Activated naive CD4-positive, alpha-beta T cell treated with anti-CD3 and anti-CD28 coated beads, Interleukin-2, amount 10 ng/mL, durations not matched to agents 5 hours and 36 hours (primary cell): ENCODE data around the gene OR6T1. TPM values are rescaled to one million over a fixed set of nuclear protein-coding genes. Genes with fewer than 3 reads are reported as not detected.

Source experiments
- total RNA-seq, 2 experiments: library from RNA; stranded (reverse); gene quantifications; one replicate each; pipeline ENCODE4 v1.2.3, GENCODE V29; 2021

The OR6T1 gene
- not detected for total RNA-seq

DNA sequence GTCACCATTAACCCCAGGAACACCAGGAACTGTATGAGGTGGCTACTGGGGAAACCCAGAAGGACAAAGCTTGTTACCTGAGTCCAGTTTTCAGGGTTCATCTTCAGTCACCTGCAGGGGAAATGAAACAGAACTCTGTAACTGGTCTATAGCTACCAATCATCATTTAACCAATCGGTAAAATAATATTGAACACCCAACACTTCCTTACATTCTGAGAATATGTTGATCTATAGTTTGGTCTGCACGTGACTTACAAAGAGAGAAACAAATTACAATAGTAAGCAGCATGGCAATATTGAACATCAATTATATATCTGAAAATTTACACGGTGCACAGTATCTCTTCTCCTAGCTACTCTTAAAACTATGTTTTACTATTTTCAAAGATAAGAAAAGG lies at the start of gene OR6T1:
TSS of gene OR6T1 (minus strand) at position 101 of the 400 bp plus-strand sequence. CDS start at position 101, 0 bp downstream.

GRCh38 chr11:123977731-123978347 lies 34.2 kb upstream of the OR6T1 start, which contains the start of gene OR10S1:
OR10S1 (minus strand) TSS chr11:123977781; CDS start chr11:123977664, 117 bp downstream.

GRCh38 chr11:123939317-123939716 lies 4.3 kb downstream of the OR6T1 start, which contains the start of gene OR4D5:
OR4D5 (plus strand) TSS chr11:123939617; CDS start chr11:123939617, 0 bp downstream.

GRCh38 chr11:123901867-123902266 lies 41.8 kb downstream of the OR6T1 start, which contains the start of gene OR8D4:
OR8D4 (plus strand) TSS chr11:123902167; CDS start chr11:123906432, 4,265 bp downstream.

Other genes starting within 250 kb of the OR6T1 start
- gene ZNF202, start 202.2 kb downstream of the OR6T1 start, total RNA-seq, result 10 to 100 TPM; 14.3 to 15.6 TPM
- gene OR6X1, start 189.3 kb downstream of the OR6T1 start, total RNA-seq, result not detected
- not detected for gene OR6M1, start 137.5 kb downstream of the OR6T1 start, total RNA-seq
- gene TMEM225, start 58.2 kb downstream of the OR6T1 start, total RNA-seq, result not detected
- not detected for gene OR8D4, start 41.7 kb downstream of the OR6T1 start, total RNA-seq
- not detected for gene OR4D5, start 4.2 kb downstream of the OR6T1 start, total RNA-seq
- gene OR10S1, start 33.9 kb upstream of the OR6T1 start, total RNA-seq, result not detected
- gene OR10G6, start 51.3 kb upstream of the OR6T1 start, total RNA-seq, result not detected
- not detected for gene OR10G4, start 69.2 kb upstream of the OR6T1 start, total RNA-seq
- not detected for gene OR10G9, start 79.2 kb upstream of the OR6T1 start, total RNA-seq
- not detected for gene OR10G8, start 83.0 kb upstream of the OR6T1 start, total RNA-seq
- gene OR10G7, start 97.5 kb upstream of the OR6T1 start, total RNA-seq, result not detected
- gene VWA5A, start 171.6 kb upstream of the OR6T1 start, total RNA-seq, result 1 to 10 TPM; 6.5 to 6.8 TPM
- gene OR10D3, start 239.5 kb upstream of the OR6T1 start, total RNA-seq, result not detected